Adipose tissue (tissue), 3 donors: ENCODE results near the gene HMGA1. TPM values are rescaled to one million over a fixed set of nuclear protein-coding genes. Genes with fewer than 3 reads are reported as not detected.
"Not testable (repeated sequence)": the region's sequence is repeated elsewhere in the genome, so short reads cannot be mapped to it uniquely, and the experiment has no call there.

Experiments used
- H3K27ac ChIP-seq: one replicate; pipeline ENCODE4 v1.5.1; 2013; ENCODE audit warnings: low read depth, low read length
- WGBS, 3 donors: extraction: QIAGEN DNeasy Blood & Tissue Kit; methylation state at CpG; one replicate each; pipeline ENCODE4 v1.1.7; 2013; 5-methylcytosine and 5-hydroxymethylcytosine counted together
- polyA plus RNA-seq, 3 donors: library from polyadenylated mRNA; stranded (reverse); fragments of 200-250 nt; gene quantifications; one replicate each; pipeline ENCODE4 v1.2.3, GENCODE V29; 2013
- donor health status: healthy with polysubstance abuse.
- donor health status: Bipolar disorder and iron deficiency.
- donor health status: healthy.

HMGA1 gene
- polyA plus RNA-seq, 3 donors, result 16.4 to 43.8 (median 19.5) TPM

GRCh38 chr6:34247481-34248197 lies 11.0 kb downstream of the HMGA1 start:
- H3K27ac ChIP-seq, result no peak overlapping the region
- 85 to 94% (median 89%) methylated on average over 6 of the region's 6 CpGs for WGBS, 3 donors

GRCh38 chr6:34248198-34248726 lies 11.6 kb downstream of the HMGA1 start:
- H3K27ac ChIP-seq, result no peak overlapping the region
- WGBS, 3 donors, result 9 to 12% (median 10%) methylated on average over 16 to 17 of the region's 17 CpGs

DNA sequence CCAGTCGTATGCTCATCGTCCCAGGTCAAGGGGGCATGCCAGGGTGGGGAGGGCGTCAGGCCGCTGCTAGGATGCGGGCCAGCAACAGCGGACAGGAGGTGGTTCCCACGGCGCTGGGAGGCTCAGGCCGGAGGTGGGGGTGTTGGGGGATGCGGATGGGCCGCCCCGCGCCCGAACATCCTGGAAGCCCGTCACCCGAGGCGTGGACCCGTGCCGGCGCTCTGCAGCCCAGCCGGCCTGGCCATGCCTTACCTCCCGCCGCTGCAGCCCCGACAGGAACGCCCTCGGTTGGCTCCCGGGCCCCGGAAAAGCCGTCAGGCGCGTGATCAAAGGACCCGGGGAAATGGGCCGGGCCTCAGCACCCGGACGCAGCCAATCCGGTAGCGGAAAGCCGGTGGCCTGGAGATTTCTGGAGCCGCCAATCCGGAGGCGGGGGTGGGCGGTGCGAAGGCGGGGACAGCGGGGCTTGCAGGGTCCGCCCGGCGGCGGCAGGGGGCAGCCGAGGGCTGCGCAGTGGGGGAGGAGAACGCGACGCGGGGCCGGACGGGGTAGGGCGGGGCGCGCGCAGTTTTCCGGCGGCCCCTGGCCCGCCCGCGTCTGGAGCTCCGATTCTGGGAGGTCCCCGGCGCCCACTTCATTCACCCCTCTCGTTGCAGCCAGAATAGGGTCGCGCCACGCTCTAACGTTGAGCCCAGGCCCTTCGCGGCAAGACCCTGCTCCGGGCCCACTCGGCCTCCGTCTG lies 12.2 kb downstream of the HMGA1 start, which contains the start of gene SMIM29:
Gene SMIM29, minus strand, starts transcription at position 280 of the 742 bp plus-strand sequence. CDS start 1,215 bp downstream, outside the sequence.
- H3K27ac ChIP-seq, result peak within 1 kb of the TSS; percentile 66
- 0 to 1% (median 0%) methylated on average over 72 to 79 of the region's 79 CpGs for WGBS, 3 donors

DNA sequence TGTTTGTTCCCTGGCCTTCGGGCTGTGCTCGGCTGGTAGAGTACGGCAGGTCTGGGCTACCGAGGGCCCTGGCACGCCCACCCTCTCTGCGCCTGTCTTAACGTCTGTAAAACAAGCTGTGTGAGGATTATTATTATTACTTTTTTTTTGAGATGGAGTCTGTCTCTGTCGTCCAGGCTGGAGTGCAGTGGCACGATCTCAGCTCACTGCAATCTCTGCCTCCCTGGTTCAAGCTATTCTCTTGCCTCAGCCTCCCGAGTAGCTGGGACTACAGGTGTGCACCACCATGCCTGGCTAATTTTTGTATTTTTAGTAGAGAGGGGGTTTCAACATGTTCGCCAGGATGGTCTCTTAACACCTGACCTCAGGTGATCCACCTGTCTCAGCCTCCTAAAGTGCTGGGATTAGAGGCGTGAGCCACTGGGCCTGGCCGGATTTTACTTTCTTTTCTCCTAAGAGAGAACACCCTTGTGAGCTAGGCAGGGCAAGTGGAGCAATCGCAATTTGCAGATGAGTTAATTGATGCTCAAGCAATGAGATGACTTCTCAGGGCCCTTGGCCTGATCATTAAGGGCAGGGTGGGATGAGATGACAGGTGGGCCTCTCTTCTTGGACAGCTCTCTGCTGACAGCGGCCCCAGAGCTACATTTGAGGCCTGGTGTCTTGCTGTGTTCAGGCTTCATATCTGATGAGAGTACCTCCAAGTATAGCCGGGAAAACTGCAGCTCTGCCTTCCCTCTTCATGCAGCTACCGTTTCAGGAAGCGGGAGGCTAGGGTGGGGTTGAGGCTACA lies 13.0 kb downstream of the HMGA1 start:
- WGBS, 3 donors, result 43 to 48% (median 46%) methylated on average over 18 of the region's 18 CpGs
- no peak overlapping the region for H3K27ac ChIP-seq

- H3K27ac ChIP-seq, result not testable (repeated sequence)
- 41 to 47% (median 45%) methylated on average over 2 of the region's 2 CpGs for WGBS, 3 donors
Observed at GRCh38 chr6:34252395-34252794, 15.7 kb downstream of the HMGA1 start.

- 89 to 93% (median 91%) methylated on average over 6 of the region's 6 CpGs for WGBS, 3 donors
- H3K27ac ChIP-seq, result no peak overlapping the region
Observed at GRCh38 chr6:34259529-34260069, 22.9 kb downstream of the HMGA1 start.

DNA sequence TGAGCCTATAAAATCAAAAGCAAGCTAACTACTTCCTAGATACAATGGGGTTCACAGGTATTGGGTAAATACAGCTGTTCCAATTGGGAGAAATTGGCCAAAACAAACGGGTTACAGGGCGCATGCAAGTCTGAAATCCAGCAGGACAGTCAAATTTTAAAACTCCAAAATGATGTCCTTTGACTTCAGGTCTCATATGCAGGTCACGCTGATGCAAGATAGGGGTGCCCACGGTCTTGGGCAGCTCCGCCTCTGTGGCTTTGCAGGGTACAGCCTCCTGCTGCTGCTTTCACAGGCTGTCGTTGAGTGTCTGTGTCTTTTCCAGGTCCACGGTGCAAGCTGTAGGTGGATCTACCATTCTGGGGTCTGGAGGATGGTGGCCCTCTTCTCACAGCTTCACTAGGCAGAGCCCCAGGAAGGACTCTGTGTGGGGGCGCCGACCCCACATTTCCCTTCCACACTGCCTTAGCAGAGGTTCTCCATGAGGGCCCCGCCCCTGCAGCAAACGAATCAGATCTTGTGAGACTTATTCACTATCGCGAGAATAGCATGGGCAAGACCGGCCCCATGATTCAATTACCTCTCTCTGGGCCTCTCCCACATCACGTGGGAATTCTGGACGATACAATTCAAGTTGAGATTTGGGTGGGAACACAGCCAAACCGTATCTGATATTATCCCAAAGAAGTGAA lies 24.0 kb downstream of the HMGA1 start:
- WGBS, 3 donors, result 77 to 81% (median 79%) methylated on average over 17 of the region's 17 CpGs
- no peak overlapping the region for H3K27ac ChIP-seq

DNA sequence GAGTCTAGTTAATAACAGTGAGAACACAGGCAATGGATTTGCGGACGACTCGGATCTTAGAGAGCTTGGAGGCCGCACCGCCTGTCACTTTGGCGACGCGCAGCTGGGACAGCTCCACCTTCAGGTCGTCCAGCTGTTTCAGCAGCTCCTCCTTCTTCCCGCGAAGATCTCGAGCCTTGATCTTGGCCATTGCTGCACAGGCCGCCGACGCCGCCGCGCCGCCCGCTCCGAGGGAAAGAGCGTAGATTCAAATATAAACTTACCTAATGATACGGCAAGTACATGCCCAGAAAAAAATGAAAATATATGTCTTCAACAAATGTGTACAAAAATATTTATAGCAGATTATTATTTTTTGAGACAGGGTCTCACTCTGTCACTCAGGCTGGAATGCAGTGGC lies 26.8 kb downstream of the HMGA1 start:
- H3K27ac ChIP-seq, result not testable (repeated sequence)
- WGBS, 3 donors, result 79 to 88% (median 87%) methylated on average over 23 of the region's 23 CpGs

DNA sequence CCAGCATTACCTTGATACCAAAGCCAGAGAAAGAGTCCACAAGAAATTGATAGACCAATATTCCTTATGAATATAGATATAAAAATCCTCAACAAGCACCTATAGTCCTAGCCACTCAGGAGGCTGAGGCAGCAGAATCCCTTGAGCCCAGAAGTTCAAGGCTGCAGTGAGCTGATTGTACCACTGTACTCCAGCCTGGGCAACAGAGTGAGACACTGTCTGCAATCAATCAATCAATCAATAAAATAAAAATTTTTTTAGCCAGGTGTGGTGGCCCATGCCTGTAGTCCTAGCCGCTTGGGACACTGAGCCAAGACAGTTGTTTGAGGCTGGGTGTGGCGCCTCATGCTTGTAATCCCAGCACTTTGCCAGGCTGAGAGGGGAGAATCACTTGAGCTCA lies 31.1 kb downstream of the HMGA1 start:
- 95 to 97% (median 97%) methylated on average over 2 of the region's 2 CpGs for WGBS, 3 donors
- no peak overlapping the region for H3K27ac ChIP-seq

DNA sequence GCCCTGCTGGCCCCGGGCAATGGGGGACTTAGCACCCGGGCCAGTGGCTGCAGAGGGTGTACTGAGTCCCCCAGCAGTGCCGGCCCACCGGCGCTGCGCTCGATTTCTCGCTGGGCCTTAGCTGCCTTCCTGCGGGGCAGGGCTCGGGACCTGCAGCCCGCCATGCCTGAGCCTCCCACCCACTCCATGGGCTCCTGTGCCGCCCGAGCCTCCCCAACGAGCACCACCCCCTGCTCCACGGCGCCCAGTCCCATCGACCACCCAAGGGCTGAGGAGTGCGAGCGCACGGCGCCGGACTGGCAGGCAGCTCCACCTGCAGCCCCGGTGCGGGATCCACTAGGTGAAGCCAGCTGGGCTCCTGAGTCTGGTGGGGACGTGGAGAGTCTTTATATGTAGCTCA lies 32.5 kb downstream of the HMGA1 start:
- H3K27ac ChIP-seq, result not testable (repeated sequence)
- 93 to 96% methylated on average over 5 to 22 of the region's 25 CpGs; no CpG with 5 or more reads in 1 of the 3 donors for WGBS, 3 donors

GRCh38 chr6:34269658-34270341 lies 33.1 kb downstream of the HMGA1 start:
- WGBS, 3 donors, result 72 to 79% (median 76%) methylated on average over 17 of the region's 17 CpGs
- not testable (repeated sequence) for H3K27ac ChIP-seq

DNA sequence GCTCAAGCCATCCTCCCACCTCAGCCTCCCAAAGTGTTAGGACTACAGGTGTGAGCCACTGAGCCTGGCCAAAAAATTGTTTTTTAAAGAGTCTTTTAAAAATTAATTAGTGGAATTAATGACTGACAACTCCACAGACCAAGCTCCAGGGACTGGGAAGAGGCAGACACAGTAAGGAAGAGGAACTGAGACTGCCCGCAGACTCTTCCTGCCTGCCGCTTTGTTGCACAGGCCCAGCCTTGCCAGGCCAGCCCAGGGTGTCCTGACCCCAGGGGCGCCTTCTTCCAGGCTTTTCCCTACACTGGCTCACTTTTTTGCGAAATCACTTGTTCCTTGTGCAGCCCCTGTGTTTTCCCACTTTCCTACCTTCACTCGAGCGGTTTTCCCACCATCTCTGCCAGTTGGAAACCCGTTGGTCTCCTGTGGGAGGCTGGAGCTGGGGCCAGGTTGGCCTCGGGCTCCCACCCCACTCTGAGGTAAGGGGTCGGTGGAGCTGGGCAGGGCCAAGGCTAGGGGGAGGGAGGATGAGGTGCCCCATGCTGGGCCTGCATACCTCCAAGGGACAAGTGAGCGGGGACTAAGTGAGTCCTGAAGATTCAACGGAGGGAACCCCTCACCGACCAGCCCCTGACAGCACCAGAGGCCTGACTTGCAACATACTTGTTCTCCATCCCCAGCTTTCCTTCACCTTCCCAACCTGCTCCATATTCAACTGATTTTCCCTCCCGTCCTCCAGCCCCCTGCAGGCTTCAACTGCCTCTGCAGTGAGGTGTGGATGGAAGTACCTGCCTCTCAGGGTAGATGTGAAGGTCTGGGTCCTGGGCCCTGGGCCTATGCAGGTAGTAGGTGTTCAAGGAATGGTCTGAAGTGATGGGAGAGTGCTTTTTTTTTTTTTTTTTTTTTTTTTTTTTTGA lies 35.6 kb downstream of the HMGA1 start:
- no peak overlapping the region for H3K27ac ChIP-seq
- 68 to 87% (median 71%) methylated on average over 13 of the region's 13 CpGs for WGBS, 3 donors

- 36 to 67% (median 45%) methylated on average over 3 of the region's 3 CpGs for WGBS, 3 donors
- H3K27ac ChIP-seq, result no peak overlapping the region
Observed at GRCh38 chr6:34273242-34273805, 36.7 kb downstream of the HMGA1 start.

DNA sequence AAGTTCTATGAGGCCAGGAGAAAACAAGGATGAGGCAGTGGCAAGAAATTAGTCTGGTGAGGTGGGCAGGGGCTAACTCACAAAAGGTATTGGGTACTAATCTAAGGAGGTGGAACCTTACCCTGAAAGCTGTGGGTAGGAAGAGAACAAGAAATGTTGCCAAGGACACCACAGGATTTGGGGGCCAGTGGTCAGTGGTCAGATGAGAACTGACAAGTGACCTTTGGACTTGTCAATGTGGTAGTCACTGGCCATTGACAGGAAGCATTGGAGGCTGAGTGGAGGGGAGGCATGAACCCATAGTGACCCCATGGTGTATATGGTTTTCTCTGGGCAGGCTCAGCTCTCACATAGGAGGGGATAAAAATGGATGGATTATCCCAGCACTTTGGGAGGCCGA lies 37.5 kb downstream of the HMGA1 start:
- no peak overlapping the region for H3K27ac ChIP-seq
- WGBS, 3 donors, result 95 to 100% (median 100%) methylated on average over 1 of the region's 1 CpG

- no peak overlapping the region for H3K27ac ChIP-seq
- WGBS, 3 donors, result 90 to 99% (median 93%) methylated on average over 3 of the region's 3 CpGs
Observed at GRCh38 chr6:34275128-34275804, 38.6 kb downstream of the HMGA1 start.

DNA sequence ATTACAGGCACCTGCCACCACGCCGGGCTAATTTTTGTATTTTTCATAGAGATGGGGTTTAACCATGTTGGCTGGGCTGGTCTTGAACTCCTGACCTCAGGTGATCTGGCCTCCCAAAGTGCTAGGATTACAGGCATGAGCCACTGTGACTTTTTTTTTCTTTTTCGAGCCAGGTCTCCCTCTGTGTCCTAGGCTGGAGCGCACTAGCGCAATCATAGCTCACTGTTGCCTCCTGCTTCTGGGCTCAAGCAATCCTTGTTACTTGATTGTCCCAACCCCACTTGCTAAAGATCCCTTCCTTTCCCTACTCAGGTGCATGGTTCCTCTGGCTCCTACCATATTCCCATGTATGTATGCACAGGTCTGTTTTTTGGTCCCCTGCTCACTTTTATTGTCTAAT lies 39.5 kb downstream of the HMGA1 start:
- H3K27ac ChIP-seq, result no peak overlapping the region
- WGBS, 3 donors, result 91 to 95% (median 92%) methylated on average over 5 of the region's 5 CpGs
